Mesenchymal stem cell (in vitro differentiated cells and primary cell): Measurements from ENCODE around the gene MYCBPAP.
A peak's percentile ranks its signal among the peaks of the same experiment; 100 is the strongest.

ENCODE experiments used
- DNase-seq: peaks from one replicate; pipeline ENCODE4 v3.0.0-alpha.2; 2013
- H2AFZ ChIP-seq: one replicate; pipeline ENCODE4 v1.6.1; 2013; ENCODE audit warnings: low read depth, mild to moderate bottlenecking, control low read depth, inconsistent platforms, low read length, moderate library complexity
- H2AK5ac ChIP-seq: 2 replicates; pipeline ENCODE4 v1.6.1; 2013; ENCODE audit warnings: low read length, moderate library complexity, mild to moderate bottlenecking, inconsistent platforms; ENCODE audit not compliant: severe bottlenecking
- H2BK120ac ChIP-seq: one replicate; pipeline ENCODE4 v1.6.1; 2013; ENCODE audit warnings: low read depth, mild to moderate bottlenecking, inconsistent platforms, low read length, moderate library complexity
- H2BK12ac ChIP-seq, 2 experiments: one replicate each; pipeline ENCODE4 v1.6.1; 2013; ENCODE audit warnings: inconsistent platforms in 2 of 2, low read length in 2 of 2, mild to moderate bottlenecking in 2 of 2, moderate library complexity in 2 of 2, control low read depth in 1 of 2
- H2BK15ac ChIP-seq: one replicate; pipeline ENCODE4 v1.6.1; 2013; ENCODE audit warnings: mild to moderate bottlenecking, low read depth, inconsistent platforms; ENCODE audit not compliant: poor library complexity, severe bottlenecking
- H2BK5ac ChIP-seq: 2 replicates; pipeline ENCODE4 v1.6.1; 2013; ENCODE audit warnings: low read depth, mild to moderate bottlenecking, low read length, control low read depth, inconsistent platforms; ENCODE audit not compliant: poor library complexity, severe bottlenecking
- H3K14ac ChIP-seq, 2 experiments: one replicate each; pipeline ENCODE4 v1.6.1; 2013; ENCODE audit warnings: inconsistent platforms in 2 of 2, low read length in 2 of 2, control low read depth in 1 of 2, mild to moderate bottlenecking in 1 of 2, moderate library complexity in 1 of 2
- H3K18ac ChIP-seq, 2 experiments: one replicate each; pipeline ENCODE4 v1.6.1; 2013; ENCODE audit warnings: inconsistent platforms in 2 of 2, low read length in 2 of 2, control low read depth in 1 of 2, low read depth in 1 of 2, mild to moderate bottlenecking in 1 of 2
- H3K23ac ChIP-seq, 2 experiments: one replicate each; pipeline ENCODE4 v1.6.1; 2013; ENCODE audit warnings: inconsistent platforms in 2 of 2, low read length in 2 of 2, mild to moderate bottlenecking in 2 of 2, moderate library complexity in 2 of 2, control low read depth in 1 of 2
- H3K27ac ChIP-seq: 2 replicates; pipeline ENCODE4 v1.5.1; 2013; ENCODE audit warnings: mild to moderate bottlenecking, moderate library complexity, low read length, control low read depth, inconsistent platforms; ENCODE audit not compliant: poor library complexity, severe bottlenecking
- H3K27me3 ChIP-seq, 2 experiments: 2 replicates each; pipeline versions ENCODE4 v1.6.1 to v1.7.0; 2013; ENCODE audit warnings: low read length in 2 of 2, mild to moderate bottlenecking in 2 of 2, moderate library complexity in 2 of 2, control low read depth in 1 of 2, inconsistent platforms in 1 of 2; ENCODE audit not compliant: control insufficient read depth in 1 of 2, insufficient read depth in 1 of 2
- H3K36me3 ChIP-seq, 2 experiments: 2 replicates each; pipeline versions ENCODE4 v1.6.1 to v1.7.0; 2013; ENCODE audit warnings: low read length in 2 of 2, control low read depth in 1 of 2, inconsistent platforms in 1 of 2, low read depth in 1 of 2, mild to moderate bottlenecking in 1 of 2; ENCODE audit not compliant: insufficient read depth in 2 of 2, control insufficient read depth in 1 of 2
- H3K4ac ChIP-seq, 2 experiments: one replicate each; pipeline ENCODE4 v1.6.1; 2013; ENCODE audit warnings: inconsistent platforms in 2 of 2, low read length in 2 of 2, mild to moderate bottlenecking in 2 of 2, moderate library complexity in 2 of 2, control low read depth in 1 of 2, low read depth in 1 of 2
- H3K4me1 ChIP-seq: 2 replicates; pipeline ENCODE4 v1.6.1; 2013; ENCODE audit warnings: low read depth, low read length, control low read depth; ENCODE audit not compliant: control insufficient read depth, insufficient read depth
- H3K4me2 ChIP-seq: 2 replicates; pipeline ENCODE4 v1.6.1; 2013; ENCODE audit warnings: low read length, mild to moderate bottlenecking, inconsistent platforms; ENCODE audit not compliant: poor library complexity, severe bottlenecking
- H3K4me3 ChIP-seq, 2 experiments: 2 replicates each; pipeline versions ENCODE4 v1.5.1 to v1.7.0; 2013; ENCODE audit warnings: low read length in 2 of 2, mild to moderate bottlenecking in 2 of 2, control low read depth in 1 of 2, low read depth in 1 of 2; ENCODE audit not compliant: insufficient read depth in 1 of 2
- H3K79me1 ChIP-seq: replicated peaks from 2 replicates; pipeline ENCODE4 v1.6.1; 2013; ENCODE audit warnings: mild to moderate bottlenecking, control low read depth, low read length, inconsistent platforms; ENCODE audit not compliant: poor library complexity, severe bottlenecking
- H3K9ac ChIP-seq: 2 replicates; pipeline ENCODE4 v1.7.0; 2013; ENCODE audit warnings: mild to moderate bottlenecking, low read length, moderate library complexity
- H3K9me3 ChIP-seq: 2 replicates; pipeline ENCODE4 v1.7.0; 2013; ENCODE audit warnings: mild to moderate bottlenecking, low read length; ENCODE audit not compliant: control insufficient read depth
- H4K8ac ChIP-seq: one replicate; pipeline ENCODE4 v1.6.1; 2013; ENCODE audit warnings: inconsistent platforms, mild to moderate bottlenecking, low read length, moderate library complexity
- H4K91ac ChIP-seq: one replicate; pipeline ENCODE4 v1.6.1; 2013; ENCODE audit warnings: mild to moderate bottlenecking, low read length, inconsistent platforms
- WGBS: methylation state at CpG from one replicate; pipeline ENCODE4 v1.1.7; 2013; ENCODE audit warnings: mixed read lengths; 5-methylcytosine and 5-hydroxymethylcytosine counted together

The MYCBPAP gene

GRCh38 chr17:50480854-50481490 is 27.3 kb upstream of the MYCBPAP start:
- Histone ChIP-seq H3K79me1 (peaks cover 25% of the 10 kb centered on the region), H3K9me3 (no peaks in the 10 kb centered on the region), H2BK120ac (no peak overlapping the region), H4K8ac (no peak overlapping the region), H3K4me1 (peaks cover 12% of the 10 kb centered on the region), H3K27me3 (peaks cover 0 to 4% of the 10 kb centered on the region in 2 experiments), H2AFZ (no peak overlapping the region), H3K18ac (no peak overlapping the region), H2AK5ac (no peak overlapping the region), H3K14ac (no peak overlapping the region), H2BK15ac (no peak overlapping the region), H3K4ac (no peak overlapping the region), H3K9ac (peak overlapping the region; percentile 96), H4K91ac (no peak overlapping the region), H3K27ac (no peak overlapping the region), H3K4me2 (no peak overlapping the region), H3K4me3 (no peak overlapping the region), H3K36me3 (peaks cover 38 to 40% of the 10 kb centered on the region in 2 experiments), H2BK5ac (no peak overlapping the region), H2BK12ac (no peak overlapping the region), H3K23ac (no peak overlapping the region)
- no CpG with 5 or more reads among the region's 2 CpGs for WGBS
- DNase-seq: no peak

GRCh38 chr17:50481648-50482047 is 26.6 kb upstream of the MYCBPAP start:
- WGBS: 83% methylated on average over 3 of the region's 4 CpGs
- peak overlapping the region; percentile 49 for H4K91ac ChIP-seq
- peaks cover 0 to 1% of the 10 kb centered on the region in 2 experiments for H3K27me3 ChIP-seq
- H2BK15ac ChIP-seq: no peak overlapping the region
- peak overlapping the region in 1 of 2 experiments; percentile 46 for H2BK12ac ChIP-seq
- no peak overlapping the region for H3K27ac ChIP-seq
- peaks cover 38 to 42% of the 10 kb centered on the region in 2 experiments for H3K36me3 ChIP-seq
- H3K4me1 ChIP-seq: peaks cover 12% of the 10 kb centered on the region
- H3K4me2 ChIP-seq: no peak overlapping the region
- no peak overlapping the region for H2BK5ac ChIP-seq
- peak overlapping the region; percentile 47 for H2AK5ac ChIP-seq
- no peak overlapping the region for H3K4ac ChIP-seq
- H3K4me3 ChIP-seq: no peak overlapping the region
- no peak overlapping the region for H2AFZ ChIP-seq
- H3K14ac ChIP-seq: no peak overlapping the region
- peaks cover 25% of the 10 kb centered on the region for H3K79me1 ChIP-seq
- no peak overlapping the region for H3K23ac ChIP-seq
- no peak overlapping the region for H4K8ac ChIP-seq
- no peak overlapping the region for H3K9ac ChIP-seq
- no peak overlapping the region for H3K18ac ChIP-seq
- no peak overlapping the region for H2BK120ac ChIP-seq
- DNase-seq: no peak
- no peaks in the 10 kb centered on the region for H3K9me3 ChIP-seq

GRCh38 chr17:50482110-50482509 is 26.1 kb upstream of the MYCBPAP start:
- Histone ChIP-seq H2BK15ac (no peak overlapping the region), H3K23ac (no peak overlapping the region), H3K4me2 (no peak overlapping the region), H3K27me3 (no peaks in the 10 kb centered on the region), H3K9me3 (no peaks in the 10 kb centered on the region), H2BK120ac (no peak overlapping the region), H3K4me1 (peaks cover 12% of the 10 kb centered on the region), H3K4ac (no peak overlapping the region), H4K91ac (peak overlapping the region; percentile 49), H3K18ac (peak overlapping the region in 1 of 2 experiments; percentile 26), H2AFZ (no peak overlapping the region), H3K4me3 (no peak overlapping the region), H3K36me3 (peaks cover 38 to 43% of the 10 kb centered on the region in 2 experiments), H3K14ac (no peak overlapping the region), H2BK5ac (no peak overlapping the region), H3K79me1 (peaks cover 25% of the 10 kb centered on the region), H3K9ac (peak overlapping the region; percentile 62), H2BK12ac (peak overlapping the region in 1 of 2 experiments; percentile 93), H4K8ac (peak overlapping the region; percentile 19), H3K27ac (no peak overlapping the region), H2AK5ac (peak overlapping the region; percentile 47)
- 90% methylated on average over 23 of the region's 23 CpGs for WGBS
- DNase-seq: no peak

- Histone ChIP-seq H4K91ac (no peak overlapping the region), H3K14ac (no peak overlapping the region), H3K23ac (no peak overlapping the region), H3K4ac (no peak overlapping the region), H3K4me2 (no peak overlapping the region), H3K36me3 (peaks cover 42 to 47% of the 10 kb centered on the region in 2 experiments), H2BK5ac (no peak overlapping the region), H2BK15ac (no peak overlapping the region), H3K18ac (peak overlapping the region in 1 of 2 experiments; percentile 24), H2BK120ac (no peak overlapping the region), H3K4me1 (peaks cover 12% of the 10 kb centered on the region), H3K4me3 (peak overlapping the region in 1 of 2 experiments; percentile 19), H3K9ac (peak overlapping the region; percentile 86), H2AK5ac (no peak overlapping the region), H3K9me3 (no peaks in the 10 kb centered on the region), H2BK12ac (peak overlapping the region in 1 of 2 experiments; percentile 93), H2AFZ (no peak overlapping the region), H3K27ac (peak overlapping the region; percentile 40), H4K8ac (no peak overlapping the region), H3K27me3 (no peaks in the 10 kb centered on the region), H3K79me1 (peaks cover 25% of the 10 kb centered on the region)
- 4% methylated on average over 4 of the region's 7 CpGs for WGBS
- DNase-seq: peak; percentile 96
These were observed 25.7 kb upstream of the MYCBPAP start for GRCh38 chr17:50482516-50482915.
